Transverse colon (tissue), 4 donors: Measurements from ENCODE around the gene SCN5A. TPM values are rescaled to one million over a fixed set of nuclear protein-coding genes. Genes with fewer than 3 reads are reported as not detected.

Experiments
- DNase-seq: peaks from one replicate; pipeline ENCODE4 v3.0.0-alpha.2; 2019
- H3K27ac ChIP-seq, 4 donors: fragments of 200-600 bp; sonication (generic); 2 replicates each; pipeline ENCODE4 v1.5.1; 2016 to 2018; ENCODE audit warnings: inconsistent platforms in 4 of 4
- H3K27me3 ChIP-seq: fragments of 200-600 bp; sonication (generic); 2 replicates; pipeline ENCODE4 v1.5.1; 2017; ENCODE audit warnings: inconsistent platforms
- H3K36me3 ChIP-seq, 4 donors: fragments of 200-600 bp; sonication (generic); 2 replicates each; pipeline ENCODE4 v1.5.1; 2017 to 2019; ENCODE audit warnings: inconsistent platforms in 4 of 4
- H3K4me1 ChIP-seq, 4 donors: fragments of 200-600 bp; sonication (generic); 2 replicates each; pipeline ENCODE4 v1.5.1; 2017 to 2020; ENCODE audit warnings: inconsistent platforms in 4 of 4
- H3K4me3 ChIP-seq, 4 donors: fragments of 200-600 bp; sonication (generic); 1 replicate in 1 of 4; 2 replicates in 3 of 4; pipeline versions ENCODE4 v1.5.1 to v1.6.1; 2017 to 2019; ENCODE audit warnings: inconsistent platforms in 4 of 4
- H3K9me3 ChIP-seq, 2 donors: fragments of 200-600 bp; sonication (generic); 2 replicates each; pipeline ENCODE4 v1.5.1; 2017 to 2019; ENCODE audit warnings: inconsistent platforms in 2 of 2
- CTCF ChIP-seq, 5 experiments: fragments of 200-600 bp in 3 of 5; fragments of 450-650 bp in 2 of 5; sonication (generic) in 3 of 5; IDR thresholded peaks; 1 replicate in 2 of 5; 2 replicates in 3 of 5; pipeline ENCODE4 v1.5.1; 2016 to 2017; ENCODE audit warnings: antibody characterized with exemption in 5 of 5, inconsistent platforms in 3 of 5, mild to moderate bottlenecking in 2 of 5, moderate library complexity in 1 of 5
- EP300 ChIP-seq: sonication (generic); formaldehyde crosslinking; IDR thresholded peaks from one replicate; pipeline ENCODE4 v1.6.1; 2017; ENCODE audit warnings: antibody characterized with exemption, low read depth
- POLR2A ChIP-seq: fragments of 450-650 bp; IDR thresholded peaks from one replicate; pipeline ENCODE4 v1.6.1; 2016; ENCODE audit warnings: antibody characterized with exemption, mild to moderate bottlenecking, moderate library complexity
- POLR2AphosphoS5 ChIP-seq, 3 donors: sonication (generic); formaldehyde crosslinking; IDR thresholded peaks; one replicate each; pipeline ENCODE4 v1.6.1; 2016; ENCODE audit warnings: antibody characterized with exemption in 3 of 3
- WGBS, 2 donors: methylation state at CpG; one replicate each; pipeline ENCODE4 v1.1.5; 2018; ENCODE audit warnings: low coverage in 1 of 2; 5-methylcytosine and 5-hydroxymethylcytosine counted together
- in situ Hi-C, 4 donors: fragments of 200-750 bp; cut with MboI; loops; one replicate each; pipeline versions ENCODE4 v1.15.0 to v1.15.1; 2017; ENCODE audit warnings: low sequenced_read_pairs in 3 of 4, low pct_ligation_motif_present in 1 of 4, low pct_unique_long_range_greater_than_20kb in 1 of 4
- intact Hi-C: fragments of 100-400 bp; cut with DNase I; formaldehyde crosslinking; loops from one replicate; pipeline ENCODE4 v1.15.1; 2023; ENCODE audit warnings: low total_unique reads
- total RNA-seq, 4 donors: library from RNA; depleted of rRNA; stranded (reverse); fragments of >200 nt; gene quantifications; one replicate each; pipeline ENCODE4 v1.1.0, GENCODE V29; 2016

The SCN5A gene
- total RNA-seq, 4 donors from 2014 or later, result 0.16 to 0.27 TPM; not detected in 2

GRCh38 chr3:38564631-38565338 lies 84.7 kb downstream of the SCN5A start:
- Histone ChIP-seq H3K36me3 (no peaks in the 10 kb centered on the region), H3K4me1 (no peaks in the 10 kb centered on the region), H3K4me3 (no peak overlapping the region), H3K27me3 (no peaks in the 10 kb centered on the region), H3K27ac (no peak overlapping the region), H3K9me3 (no peaks in the 10 kb centered on the region)
- in situ Hi-C loops, result no loop called here
- intact Hi-C loops, result no loop called here
- 93% methylated on average over 5 of the region's 6 CpGs; no CpG with 5 or more reads in 1 of the 2 donors for WGBS, 2 donors
- DNase-seq, result no peak
- TF ChIP-seq POLR2A, result no peak
- no peak for TF ChIP-seq EP300
- no peak for TF ChIP-seq CTCF (IDR thresholded peaks at IDR 0.05)
- no peak for TF ChIP-seq POLR2AphosphoS5 (IDR thresholded peaks at IDR 0.05)

- H3K27ac ChIP-seq, result no peak overlapping the region
- TF ChIP-seq CTCF (IDR thresholded peaks at IDR 0.05) (no peak), POLR2A (no peak)
- in situ Hi-C loops, result no loop called here
- no peak overlapping the region for H3K4me3 ChIP-seq
- 88 to 89% methylated on average over 10 of the region's 10 CpGs for WGBS, 2 donors
- no peaks in the 10 kb centered on the region for H3K36me3 ChIP-seq
- no peak for DNase-seq
- no peaks in the 10 kb centered on the region for H3K4me1 ChIP-seq
- intact Hi-C loops, result no loop called here
- H3K9me3 ChIP-seq, result no peaks in the 10 kb centered on the region
- no peaks in the 10 kb centered on the region for H3K27me3 ChIP-seq
Observed at GRCh38 chr3:38563886-38564270, 85.6 kb downstream of the SCN5A start.

- no peak for DNase-seq
- no peak overlapping the region for H3K4me3 ChIP-seq
- in situ Hi-C loops, result no loop called here
- H3K27ac ChIP-seq, result no peak overlapping the region
- TF ChIP-seq POLR2A, result no peak
- no peak for TF ChIP-seq EP300
- no peak for TF ChIP-seq CTCF (IDR thresholded peaks at IDR 0.05)
- TF ChIP-seq POLR2AphosphoS5 (IDR thresholded peaks at IDR 0.05), result no peak
- no peaks in the 10 kb centered on the region for H3K36me3 ChIP-seq
- H3K9me3 ChIP-seq, result no peaks in the 10 kb centered on the region
- H3K27me3 ChIP-seq, result no peaks in the 10 kb centered on the region
- 83 to 86% methylated on average over 3 to 15 of the region's 15 CpGs for WGBS, 2 donors
- H3K4me1 ChIP-seq, result no peaks in the 10 kb centered on the region
- intact Hi-C loops, result no loop called here
Observed at GRCh38 chr3:38563070-38563885, 86.2 kb downstream of the SCN5A start.

- no peak for TF ChIP-seq POLR2AphosphoS5 (IDR thresholded peaks at IDR 0.05)
- TF ChIP-seq POLR2A, result no peak
- TF ChIP-seq CTCF (IDR thresholded peaks at IDR 0.05), result no peak
- no peak for TF ChIP-seq EP300
- Histone ChIP-seq H3K27me3 (no peaks in the 10 kb centered on the region), H3K9me3 (no peaks in the 10 kb centered on the region), H3K27ac (no peak overlapping the region), H3K4me1 (no peaks in the 10 kb centered on the region), H3K4me3 (no peak overlapping the region), H3K36me3 (no peaks in the 10 kb centered on the region)
- in situ Hi-C loops, result no loop called here
- 95% methylated on average over 7 of the region's 7 CpGs; no CpG with 5 or more reads in 1 of the 2 donors for WGBS, 2 donors
- no peak for DNase-seq
- intact Hi-C loops, result no loop called here
Observed at GRCh38 chr3:38562467-38562925, 87.0 kb downstream of the SCN5A start.
